DND-41 (cell line): Measurements from ENCODE around the gene ITPRIPL2.

Experiments used
- EZH2 ChIP-seq: IDR thresholded peaks from 3 replicates; pipeline ENCODE4 v1.6.1; 2012; ENCODE audit warnings: borderline replicate concordance, low read depth, mild to moderate bottlenecking, moderate library complexity, low read length, inconsistent platforms; ENCODE audit not compliant: severe bottlenecking
- TF ChIP-seq, protein P1 (sequence below): IDR thresholded peaks from 2 replicates; pipeline ENCODE4 v1.5.1; 2012; ENCODE audit warnings: borderline replicate concordance, low read length, moderate library complexity, mild to moderate bottlenecking; ENCODE audit not compliant: poor library complexity, severe bottlenecking; ENCODE audit errors: extremely low read depth

DNA sequence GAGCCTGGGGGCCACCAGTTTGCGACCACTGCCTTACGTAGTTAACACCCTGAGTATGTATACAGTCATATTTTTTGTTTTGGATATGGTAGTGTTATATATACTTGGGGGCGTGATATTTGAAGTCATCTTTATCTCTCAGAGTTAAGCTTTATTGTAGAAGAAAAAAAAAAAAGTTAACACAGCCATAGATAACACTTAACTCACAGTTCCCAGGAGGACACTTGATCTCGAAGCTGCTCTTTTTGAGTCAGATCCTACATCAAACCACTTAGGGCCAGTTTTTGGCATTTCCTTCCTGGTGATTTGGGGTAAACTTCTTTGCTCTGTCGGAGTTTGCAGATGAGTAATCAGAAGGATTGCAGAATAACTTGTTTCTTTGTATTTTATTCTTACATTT lies 5.8 kb downstream of the ITPRIPL2 start:
- no peak for TF ChIP-seq EZH2
- TF ChIP-seq, protein P1, sequence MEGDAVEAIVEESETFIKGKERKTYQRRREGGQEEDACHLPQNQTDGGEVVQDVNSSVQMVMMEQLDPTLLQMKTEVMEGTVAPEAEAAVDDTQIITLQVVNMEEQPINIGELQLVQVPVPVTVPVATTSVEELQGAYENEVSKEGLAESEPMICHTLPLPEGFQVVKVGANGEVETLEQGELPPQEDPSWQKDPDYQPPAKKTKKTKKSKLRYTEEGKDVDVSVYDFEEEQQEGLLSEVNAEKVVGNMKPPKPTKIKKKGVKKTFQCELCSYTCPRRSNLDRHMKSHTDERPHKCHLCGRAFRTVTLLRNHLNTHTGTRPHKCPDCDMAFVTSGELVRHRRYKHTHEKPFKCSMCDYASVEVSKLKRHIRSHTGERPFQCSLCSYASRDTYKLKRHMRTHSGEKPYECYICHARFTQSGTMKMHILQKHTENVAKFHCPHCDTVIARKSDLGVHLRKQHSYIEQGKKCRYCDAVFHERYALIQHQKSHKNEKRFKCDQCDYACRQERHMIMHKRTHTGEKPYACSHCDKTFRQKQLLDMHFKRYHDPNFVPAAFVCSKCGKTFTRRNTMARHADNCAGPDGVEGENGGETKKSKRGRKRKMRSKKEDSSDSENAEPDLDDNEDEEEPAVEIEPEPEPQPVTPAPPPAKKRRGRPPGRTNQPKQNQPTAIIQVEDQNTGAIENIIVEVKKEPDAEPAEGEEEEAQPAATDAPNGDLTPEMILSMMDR: no peak
